HepG2 (cell line): ENCODE results near the gene VARS1. TPM values are rescaled to one million over a fixed set of nuclear protein-coding genes. Genes with fewer than 3 reads are reported as not detected.

Experiments
- CHCHD3 ChIP-seq: sonication (generic); formaldehyde crosslinking; IDR thresholded peaks from 2 replicates; pipeline ENCODE4 v1.8.0; 2022; ENCODE audit warnings: mild to moderate bottlenecking, missing genetic modification reagents, moderate library complexity
- CHD2 ChIP-seq: IDR thresholded peaks from 2 replicates; pipeline ENCODE4 v1.6.1; 2011; ENCODE audit warnings: low read depth, low read length, improper control_type of control experiment
- EP300 ChIP-seq, 3 experiments: sonication (generic) in 1 of 3; formaldehyde crosslinking in 1 of 3; IDR thresholded peaks; 2 replicates each; pipeline versions ENCODE4 v1.5.1 to v1.6.1; 2011 to 2020; ENCODE audit warnings: low read depth in 2 of 3, low read length in 2 of 3, borderline replicate concordance in 1 of 3, improper control_type of control experiment in 1 of 3, mild to moderate bottlenecking in 1 of 3, missing genetic modification reagents in 1 of 3, moderate library complexity in 1 of 3
- HOXA7 ChIP-seq: sonication (generic); formaldehyde crosslinking; IDR thresholded peaks from 2 replicates; pipeline ENCODE4 v1.8.1; 2022; ENCODE audit warnings: mild to moderate bottlenecking, missing genetic modification reagents, moderate library complexity
- JUND ChIP-seq: sonication (generic); formaldehyde crosslinking; IDR thresholded peaks from 2 replicates; pipeline ENCODE4 v1.8.0; 2022; ENCODE audit warnings: mild to moderate bottlenecking, missing genetic modification reagents
- PHF5A ChIP-seq: IDR thresholded peaks from one replicate; pipeline ENCODE4 v1.6.1; 2018; ENCODE audit warnings: low read depth, missing genetic modification reagents; ENCODE audit not compliant: unreplicated experiment
- RARA ChIP-seq: IDR thresholded peaks from 2 replicates; pipeline ENCODE4 v1.6.1; 2016; ENCODE audit warnings: missing genetic modification reagents, missing compliant biosample characterization
- RARG ChIP-seq: sonication (generic); formaldehyde crosslinking; IDR thresholded peaks from 2 replicates; pipeline ENCODE4 v1.4.0; 2020; ENCODE audit warnings: low read depth, mild to moderate bottlenecking, missing genetic modification reagents
- SOX6 ChIP-seq, 2 experiments: fragments of 450-650 bp in 1 of 2; sonication (generic) in 1 of 2; formaldehyde crosslinking in 1 of 2; IDR thresholded peaks; 2 replicates each; pipeline versions ENCODE4 v1.4.0 to v1.6.1; 2017 to 2020; ENCODE audit warnings: antibody characterized with exemption in 1 of 2, mild to moderate bottlenecking in 1 of 2, missing genetic modification reagents in 1 of 2
- TSC22D2 ChIP-seq: sonication (generic); formaldehyde crosslinking; IDR thresholded peaks from 2 replicates; pipeline ENCODE4 v1.5.1; 2020; ENCODE audit warnings: missing genetic modification reagents, mild to moderate bottlenecking, borderline replicate concordance
- ZNF136 ChIP-seq: sonication (generic); formaldehyde crosslinking; IDR thresholded peaks from 2 replicates; pipeline ENCODE4 v1.8.1; 2022; ENCODE audit warnings: low read depth, mild to moderate bottlenecking, moderate library complexity, missing genetic modification reagents
- ZNF33B ChIP-seq: sonication (generic); formaldehyde crosslinking; IDR thresholded peaks from 2 replicates; pipeline ENCODE4 v1.5.1; 2020; ENCODE audit warnings: mild to moderate bottlenecking, missing genetic modification reagents
- polyA plus RNA-seq, 8 experiments: library from polyadenylated mRNA; depleted of rRNA in 3 of 8; stranded (reverse) in 7 of 8; unstranded in 1 of 8; fragments of >200 nt; fragmentation: Illumina TruSeq in 4 of 8; extraction: Trizol in 4 of 8; gene quantifications; 2 replicates each; pipeline versions ENCODE4 v1.2.1 to v1.2.3, GENCODE V29; 2011 to 2016; ENCODE audit warnings: low read depth in 4 of 8, missing spikeins in 1 of 8, mixed read lengths in 1 of 8; ENCODE audit not compliant: insufficient read depth in 1 of 8
- total RNA-seq, 5 experiments: library from RNA; depleted of rRNA; stranded (reverse); fragments of >200 nt; fragmentation: Illumina TruSeq; extraction: Trizol; gene quantifications; 2 replicates each; pipeline ENCODE4 v1.2.3, GENCODE V29; 2016; ENCODE audit warnings: low read depth in 1 of 5
- TF ChIP-seq, protein P1 (sequence below): sonication (generic); formaldehyde crosslinking; IDR thresholded peaks from 2 replicates; pipeline ENCODE4 v1.5.0; 2020; ENCODE audit warnings: missing genetic modification reagents
- TF ChIP-seq, protein P2 (sequence below): sonication (generic); formaldehyde crosslinking; IDR thresholded peaks from 2 replicates; pipeline ENCODE4 v1.4.0; 2020; ENCODE audit warnings: mild to moderate bottlenecking, missing genetic modification reagents
- TF ChIP-seq, protein P3 (sequence below): sonication (generic); formaldehyde crosslinking; IDR thresholded peaks from 2 replicates; pipeline ENCODE4 v1.4.0; 2020; ENCODE audit warnings: missing genetic modification reagents
- TF ChIP-seq, protein P4 (sequence below): sonication (generic); formaldehyde crosslinking; IDR thresholded peaks from 2 replicates; pipeline ENCODE4 v1.8.0; 2022; ENCODE audit warnings: mild to moderate bottlenecking, missing genetic modification reagents, moderate library complexity
- TF ChIP-seq, protein P5 (sequence below): sonication (generic); formaldehyde crosslinking; IDR thresholded peaks from 2 replicates; pipeline ENCODE4 v1.5.1; 2020; ENCODE audit warnings: mild to moderate bottlenecking, moderate library complexity, missing genetic modification reagents

Gene VARS1
- total and polyA plus RNA-seq, 2 of the 13 experiments (the other 11 are each of a cell fraction or from before 2014, with no cell fraction given): 14.7 to 56.1 TPM

DNA sequence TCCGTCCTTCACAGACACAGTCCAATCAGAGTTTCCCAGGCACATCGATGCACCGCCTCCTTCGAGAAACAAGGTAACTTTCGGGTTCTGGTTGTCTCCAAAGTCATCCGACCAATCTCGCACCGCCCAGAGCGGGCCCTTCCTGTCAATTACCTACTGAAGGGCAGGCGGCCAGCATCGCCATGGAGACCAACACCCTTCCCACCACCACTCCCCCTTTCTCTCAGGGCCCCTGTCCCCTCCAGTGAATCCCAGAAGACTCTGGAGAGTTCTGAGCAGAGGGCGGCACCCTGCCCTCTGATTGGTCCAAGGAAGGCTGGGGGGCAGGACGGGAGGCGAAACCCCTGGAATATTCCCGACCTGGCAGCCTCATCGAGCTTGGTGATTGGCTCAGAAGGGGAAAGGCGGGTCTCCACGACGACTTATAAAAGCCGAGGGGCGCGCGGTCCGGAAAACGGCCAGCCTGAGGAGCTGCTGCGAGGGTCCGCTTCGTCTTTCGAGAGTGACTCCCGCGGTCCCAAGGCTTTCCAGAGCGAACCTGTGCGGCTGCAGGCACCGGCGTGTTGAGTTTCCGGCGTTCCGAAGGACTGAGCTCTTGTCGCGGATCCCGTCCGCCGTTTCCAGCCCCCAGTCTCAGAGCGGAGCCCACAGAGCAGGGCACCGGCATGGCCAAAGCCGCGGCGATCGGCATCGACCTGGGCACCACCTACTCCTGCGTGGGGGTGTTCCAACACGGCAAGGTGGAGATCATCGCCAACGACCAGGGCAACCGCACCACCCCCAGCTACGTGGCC lies 31.9 kb upstream of the VARS1 start, which contains the start of gene HSPA1B (continued):
- TF ChIP-seq, protein P1, sequence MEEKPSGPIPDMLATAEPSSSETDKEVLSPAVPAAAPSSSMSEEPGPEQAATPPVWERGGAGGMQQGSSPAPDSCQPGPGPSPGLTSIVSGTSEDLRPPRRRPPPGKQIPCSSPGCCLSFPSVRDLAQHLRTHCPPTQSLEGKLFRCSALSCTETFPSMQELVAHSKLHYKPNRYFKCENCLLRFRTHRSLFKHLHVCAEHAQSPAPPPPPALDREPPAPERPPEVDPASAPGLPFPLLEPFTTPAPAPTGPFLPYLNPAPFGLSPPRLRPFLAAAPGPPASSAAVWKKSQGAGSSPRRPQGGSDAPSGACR (CRISPR knock-in tag): no peak
- peak; percentile 35; the same call in 1 of the 2 replicates for TF ChIP-seq JUND (CRISPR knock-in tag)
- no peak for TF ChIP-seq RARG (CRISPR knock-in tag)
- TF ChIP-seq HOXA7 (CRISPR knock-in tag): no peak
- 0 out of 2 replicates have a peak, but pooled peaks have one; percentile 46 for TF ChIP-seq CHD2
- 0 out of 2 replicates have a peak, but pooled peaks have one; percentile 83 for TF ChIP-seq ZNF136
- TF ChIP-seq, protein P2, sequence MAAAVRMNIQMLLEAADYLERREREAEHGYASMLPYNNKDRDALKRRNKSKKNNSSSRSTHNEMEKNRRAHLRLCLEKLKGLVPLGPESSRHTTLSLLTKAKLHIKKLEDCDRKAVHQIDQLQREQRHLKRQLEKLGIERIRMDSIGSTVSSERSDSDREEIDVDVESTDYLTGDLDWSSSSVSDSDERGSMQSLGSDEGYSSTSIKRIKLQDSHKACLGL (CRISPR knock-in tag): peak; percentile 82; the same call in 1 of the 2 replicates
- TF ChIP-seq PHF5A (CRISPR knock-in tag): no peak
- TF ChIP-seq, protein P3, sequence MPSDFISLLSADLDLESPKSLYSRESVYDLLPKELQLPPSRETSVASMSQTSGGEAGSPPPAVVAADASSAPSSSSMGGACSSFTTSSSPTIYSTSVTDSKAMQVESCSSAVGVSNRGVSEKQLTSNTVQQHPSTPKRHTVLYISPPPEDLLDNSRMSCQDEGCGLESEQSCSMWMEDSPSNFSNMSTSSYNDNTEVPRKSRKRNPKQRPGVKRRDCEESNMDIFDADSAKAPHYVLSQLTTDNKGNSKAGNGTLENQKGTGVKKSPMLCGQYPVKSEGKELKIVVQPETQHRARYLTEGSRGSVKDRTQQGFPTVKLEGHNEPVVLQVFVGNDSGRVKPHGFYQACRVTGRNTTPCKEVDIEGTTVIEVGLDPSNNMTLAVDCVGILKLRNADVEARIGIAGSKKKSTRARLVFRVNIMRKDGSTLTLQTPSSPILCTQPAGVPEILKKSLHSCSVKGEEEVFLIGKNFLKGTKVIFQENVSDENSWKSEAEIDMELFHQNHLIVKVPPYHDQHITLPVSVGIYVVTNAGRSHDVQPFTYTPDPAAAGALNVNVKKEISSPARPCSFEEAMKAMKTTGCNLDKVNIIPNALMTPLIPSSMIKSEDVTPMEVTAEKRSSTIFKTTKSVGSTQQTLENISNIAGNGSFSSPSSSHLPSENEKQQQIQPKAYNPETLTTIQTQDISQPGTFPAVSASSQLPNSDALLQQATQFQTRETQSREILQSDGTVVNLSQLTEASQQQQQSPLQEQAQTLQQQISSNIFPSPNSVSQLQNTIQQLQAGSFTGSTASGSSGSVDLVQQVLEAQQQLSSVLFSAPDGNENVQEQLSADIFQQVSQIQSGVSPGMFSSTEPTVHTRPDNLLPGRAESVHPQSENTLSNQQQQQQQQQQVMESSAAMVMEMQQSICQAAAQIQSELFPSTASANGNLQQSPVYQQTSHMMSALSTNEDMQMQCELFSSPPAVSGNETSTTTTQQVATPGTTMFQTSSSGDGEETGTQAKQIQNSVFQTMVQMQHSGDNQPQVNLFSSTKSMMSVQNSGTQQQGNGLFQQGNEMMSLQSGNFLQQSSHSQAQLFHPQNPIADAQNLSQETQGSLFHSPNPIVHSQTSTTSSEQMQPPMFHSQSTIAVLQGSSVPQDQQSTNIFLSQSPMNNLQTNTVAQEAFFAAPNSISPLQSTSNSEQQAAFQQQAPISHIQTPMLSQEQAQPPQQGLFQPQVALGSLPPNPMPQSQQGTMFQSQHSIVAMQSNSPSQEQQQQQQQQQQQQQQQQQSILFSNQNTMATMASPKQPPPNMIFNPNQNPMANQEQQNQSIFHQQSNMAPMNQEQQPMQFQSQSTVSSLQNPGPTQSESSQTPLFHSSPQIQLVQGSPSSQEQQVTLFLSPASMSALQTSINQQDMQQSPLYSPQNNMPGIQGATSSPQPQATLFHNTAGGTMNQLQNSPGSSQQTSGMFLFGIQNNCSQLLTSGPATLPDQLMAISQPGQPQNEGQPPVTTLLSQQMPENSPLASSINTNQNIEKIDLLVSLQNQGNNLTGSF: no peak
- peak in 1 of 2 experiments; percentile 82; a peak in 2 of 4 replicates for TF ChIP-seq EP300 (IDR thresholded peaks at IDR 0.05; ENCODE audit: low read depth in 2 of 2, low read length in 2 of 2)
- TF ChIP-seq EP300 (CRISPR knock-in tag; IDR thresholded peaks at IDR 0.05; ENCODE audit: borderline replicate concordance): peak; percentile 26; the same call in 1 of the 2 replicates
- TF ChIP-seq RARA (CRISPR knock-in tag): peak; percentile 67
- TF ChIP-seq, protein P4, sequence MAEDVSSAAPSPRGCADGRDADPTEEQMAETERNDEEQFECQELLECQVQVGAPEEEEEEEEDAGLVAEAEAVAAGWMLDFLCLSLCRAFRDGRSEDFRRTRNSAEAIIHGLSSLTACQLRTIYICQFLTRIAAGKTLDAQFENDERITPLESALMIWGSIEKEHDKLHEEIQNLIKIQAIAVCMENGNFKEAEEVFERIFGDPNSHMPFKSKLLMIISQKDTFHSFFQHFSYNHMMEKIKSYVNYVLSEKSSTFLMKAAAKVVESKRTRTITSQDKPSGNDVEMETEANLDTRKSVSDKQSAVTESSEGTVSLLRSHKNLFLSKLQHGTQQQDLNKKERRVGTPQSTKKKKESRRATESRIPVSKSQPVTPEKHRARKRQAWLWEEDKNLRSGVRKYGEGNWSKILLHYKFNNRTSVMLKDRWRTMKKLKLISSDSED (CRISPR knock-in tag): no peak
- no peak; the same call in 1 of the 2 replicates for TF ChIP-seq CHCHD3
- no peak for TF ChIP-seq SOX6 (IDR thresholded peaks at IDR 0.05)
- TF ChIP-seq SOX6 (CRISPR knock-in tag; IDR thresholded peaks at IDR 0.05): peak; percentile 55
- no peak for TF ChIP-seq ZNF33B (CRISPR knock-in tag)
- TF ChIP-seq, protein P5, sequence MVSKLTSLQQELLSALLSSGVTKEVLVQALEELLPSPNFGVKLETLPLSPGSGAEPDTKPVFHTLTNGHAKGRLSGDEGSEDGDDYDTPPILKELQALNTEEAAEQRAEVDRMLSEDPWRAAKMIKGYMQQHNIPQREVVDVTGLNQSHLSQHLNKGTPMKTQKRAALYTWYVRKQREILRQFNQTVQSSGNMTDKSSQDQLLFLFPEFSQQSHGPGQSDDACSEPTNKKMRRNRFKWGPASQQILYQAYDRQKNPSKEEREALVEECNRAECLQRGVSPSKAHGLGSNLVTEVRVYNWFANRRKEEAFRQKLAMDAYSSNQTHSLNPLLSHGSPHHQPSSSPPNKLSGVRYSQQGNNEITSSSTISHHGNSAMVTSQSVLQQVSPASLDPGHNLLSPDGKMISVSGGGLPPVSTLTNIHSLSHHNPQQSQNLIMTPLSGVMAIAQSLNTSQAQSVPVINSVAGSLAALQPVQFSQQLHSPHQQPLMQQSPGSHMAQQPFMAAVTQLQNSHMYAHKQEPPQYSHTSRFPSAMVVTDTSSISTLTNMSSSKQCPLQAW (CRISPR knock-in tag): peak; percentile 77
- TF ChIP-seq TSC22D2: peak; percentile 94; the same call in 1 of the 2 replicates
